Right cardiac atrium (tissue), 5 donors: ENCODE measurements around the gene SWI5. TPM values are rescaled to one million over a fixed set of nuclear protein-coding genes. Genes with fewer than 3 reads are reported as not detected.

ENCODE experiments used
- ATAC-seq, 2 donors: fragments of 200-7000 bp; cut with Tn5 transposase; one replicate each; pipeline versions ENCODE4 v1.8.0 to v1.9.1; 2020; ENCODE audit warnings: moderate library complexity in 2 of 2, mild to moderate bottlenecking in 1 of 2
- DNase-seq, 3 donors: peaks; one replicate each; pipeline ENCODE4 v3.0.0-alpha.2; 2020
- H3K27ac ChIP-seq: one replicate; pipeline ENCODE4 v1.5.1; 2013; ENCODE audit warnings: mild to moderate bottlenecking, low read length, control low read depth, moderate library complexity
- H3K27me3 ChIP-seq: one replicate; pipeline ENCODE4 v1.6.1; 2013; ENCODE audit not compliant: control insufficient read depth, insufficient read depth
- H3K4me1 ChIP-seq: one replicate; pipeline ENCODE4 v1.6.1; 2013; ENCODE audit warnings: low read length; ENCODE audit not compliant: control insufficient read depth, insufficient read depth
- H3K4me3 ChIP-seq: one replicate; pipeline ENCODE4 v1.5.1; 2013; ENCODE audit warnings: low read length, control low read depth
- H3K9me3 ChIP-seq: one replicate; pipeline ENCODE4 v1.6.1; 2013; ENCODE audit warnings: low read length; ENCODE audit not compliant: control insufficient read depth
- WGBS: extraction: QIAGEN DNeasy Blood & Tissue Kit; methylation state at CpG from one replicate; pipeline ENCODE4 v1.1.7; 2013; 5-methylcytosine and 5-hydroxymethylcytosine counted together
- intact Hi-C, 4 donors: fragments of 100-400 bp; cut with DNase I; formaldehyde crosslinking; loops; one replicate each; pipeline versions ENCODE4 v1.11.0 to v1.14.0; 2022 to 2023
- polyA plus RNA-seq: library from polyadenylated mRNA; stranded (reverse); fragments of 200-250 nt; gene quantifications from one replicate; pipeline ENCODE4 v1.2.3, GENCODE V29; 2013
- total RNA-seq, 4 donors: library from RNA; stranded (reverse); fragmentation: NEBNext Ultra II Directional; extraction: Animal tissue kit (Norgen Biotek cat#: 25700); gene quantifications; one replicate each; pipeline ENCODE4 v1.2.1, GENCODE V29; 2021
- donor health status: healthy with polysubstance abuse.
- donor health status: DM: no; HTN: yes; CAD: no.
- donor health status: DM: no; HTN: no; CAD: no.
- donor health status: DM: no; HTN: yes; CAD: no; lungs with severe emphysema.
- donor health status: DM: yes; HTN: yes; CAD: no.

SWI5 gene
- total and polyA plus RNA-seq, 5 donors, result 18.7 to 33.7 (median 21.6) TPM

GRCh38 chr9:128244091-128244836 is 31.8 kb upstream of the SWI5 start:
- ATAC-seq, result peak in 1 of 2 donors; percentile 1
- intact Hi-C loops, result no loop called here

GRCh38 chr9:128244837-128245231 is 31.2 kb upstream of the SWI5 start:
- Histone ChIP-seq H3K27ac (peak overlapping the region; percentile 39), H3K4me1 (peaks cover 7% of the 10 kb centered on the region), H3K9me3 (no peaks in the 10 kb centered on the region), H3K27me3 (no peaks in the 10 kb centered on the region), H3K4me3 (peak overlapping the region; percentile 33)
- DNase-seq, result peak; percentile 88 to 95 (median 93)
- WGBS, result 6% methylated on average over 18 of the region's 18 CpGs
- intact Hi-C loops, result no loop called here
- peak; percentile 78 to 88 for ATAC-seq

More at GRCh38 chr9:128244091-128244836, 31.8 kb upstream of the SWI5 start:
- no peaks in the 10 kb centered on the region for H3K9me3 ChIP-seq
- H3K27ac ChIP-seq, result peak overlapping the region; percentile 39
- WGBS, result 51% methylated on average over 13 of the region's 13 CpGs
- H3K27me3 ChIP-seq, result no peaks in the 10 kb centered on the region
- H3K4me1 ChIP-seq, result peaks cover 7% of the 10 kb centered on the region
- DNase-seq, result peak in 1 of 3 donors; percentile 77
- peak overlapping the region; percentile 33 for H3K4me3 ChIP-seq

- WGBS, result 35% methylated on average over 13 of the region's 13 CpGs
- peaks cover 7% of the 10 kb centered on the region for H3K4me1 ChIP-seq
- H3K9me3 ChIP-seq, result no peaks in the 10 kb centered on the region
- DNase-seq (peak; percentile 70 to 81 (median 79)), ATAC-seq (peak; percentile 2 to 19)
- intact Hi-C loops, result no loop called here
- no peak overlapping the region for H3K27ac ChIP-seq
- no peaks in the 10 kb centered on the region for H3K27me3 ChIP-seq
- H3K4me3 ChIP-seq, result no peak overlapping the region
Observed at GRCh38 chr9:128245421-128246151, 30.5 kb upstream of the SWI5 start.

GRCh38 chr9:128246471-128246870 is 29.6 kb upstream of the SWI5 start:
- intact Hi-C loops, result no loop called here
- DNase-seq, result no peak
- peaks cover 7% of the 10 kb centered on the region for H3K4me1 ChIP-seq

GRCh38 chr9:128247226-128247803 is 28.8 kb upstream of the SWI5 start:
- H3K27ac ChIP-seq, result no peak overlapping the region
- DNase-seq, result no peak
- WGBS, result 83% methylated on average over 5 of the region's 5 CpGs
- no peaks in the 10 kb centered on the region for H3K27me3 ChIP-seq
- H3K4me3 ChIP-seq, result no peak overlapping the region
- no peaks in the 10 kb centered on the region for H3K9me3 ChIP-seq
- intact Hi-C loops, result no loop called here
- no peak for ATAC-seq
- H3K4me1 ChIP-seq, result peaks cover 7% of the 10 kb centered on the region

More at GRCh38 chr9:128246471-128246870, 29.6 kb upstream of the SWI5 start:
- 59% methylated on average over 2 of the region's 2 CpGs for WGBS
- no peak overlapping the region for H3K4me3 ChIP-seq
- no peak overlapping the region for H3K27ac ChIP-seq
- no peaks in the 10 kb centered on the region for H3K9me3 ChIP-seq
- H3K27me3 ChIP-seq, result no peaks in the 10 kb centered on the region
- ATAC-seq, result no peak

- 75% methylated on average over 8 of the region's 8 CpGs for WGBS
- H3K9me3 ChIP-seq, result no peaks in the 10 kb centered on the region
- H3K4me1 ChIP-seq, result peaks cover 7% of the 10 kb centered on the region
- H3K4me3 ChIP-seq, result no peak overlapping the region
- DNase-seq (no peak), ATAC-seq (no peak)
- no peak overlapping the region for H3K27ac ChIP-seq
- intact Hi-C loops, result no loop called here
- H3K27me3 ChIP-seq, result no peaks in the 10 kb centered on the region
Observed at GRCh38 chr9:128249558-128249907, 26.5 kb upstream of the SWI5 start.

- Histone ChIP-seq H3K27ac (no peak overlapping the region), H3K4me1 (peaks cover 6% of the 10 kb centered on the region), H3K4me3 (peak overlapping the region; percentile 31), H3K9me3 (no peaks in the 10 kb centered on the region), H3K27me3 (no peaks in the 10 kb centered on the region)
- DNase-seq, result peak; percentile 84 to 95 (median 93)
- peak; percentile 88 to 90 for ATAC-seq
- WGBS, result 23% methylated on average over 81 of the region's 81 CpGs
- intact Hi-C loops, result no loop called here
Observed at GRCh38 chr9:128249908-128250838, 25.9 kb upstream of the SWI5 start.

- H3K27ac ChIP-seq, result no peak overlapping the region
- DNase-seq (no peak), ATAC-seq (no peak)
- no peaks in the 10 kb centered on the region for H3K4me1 ChIP-seq
- WGBS, result 33% methylated on average over 43 of the region's 43 CpGs
- no peaks in the 10 kb centered on the region for H3K27me3 ChIP-seq
- H3K4me3 ChIP-seq, result peak overlapping the region; percentile 31
- no peaks in the 10 kb centered on the region for H3K9me3 ChIP-seq
- intact Hi-C loops, result no loop called here
Observed at GRCh38 chr9:128250839-128251731, 25.0 kb upstream of the SWI5 start.

- Histone ChIP-seq H3K4me1 (no peaks in the 10 kb centered on the region), H3K4me3 (no peak overlapping the region), H3K27ac (no peak overlapping the region), H3K27me3 (no peaks in the 10 kb centered on the region), H3K9me3 (no peaks in the 10 kb centered on the region)
- WGBS, result 64% methylated on average over 3 of the region's 3 CpGs
- intact Hi-C loops, result no loop called here
- peak in 1 of 2 donors; percentile 25 for ATAC-seq
- DNase-seq, result no peak
Observed at GRCh38 chr9:128251732-128252100, 24.4 kb upstream of the SWI5 start.
